T-helper 1 cell treated with Interleukin-12 subunit alpha and Interleukin-12 subunit beta and Interleukin-4 antibody, amounts not matched to agents 30 ng/mL and 1 ng/mL, for 36 hours (primary cell): Measurements from ENCODE around the gene DHRS7. TPM values are rescaled to one million over a fixed set of nuclear protein-coding genes. Genes with fewer than 3 reads are reported as not detected.

Experiments used
- intact Hi-C: fragments of 100-400 bp; cut with micrococcal nuclease; formaldehyde crosslinking; loops from one replicate; pipeline ENCODE4 v1.15.1; 2024
- total RNA-seq: library from RNA; stranded (reverse); gene quantifications from 2 replicates; pipeline ENCODE4 v1.2.3, GENCODE V29; 2022

The DHRS7 gene
- total RNA-seq, 1 donor from 2014 or later: 55.1 TPM

GRCh38 chr14:60153991-60154390, 11.2 kb downstream of the DHRS7 start:
- intact Hi-C loops: loop anchor here (2.0 to 5.0 kb wide), 2 partner anchors 42 to 95 kb away; partner anchors contain the start of gene PPM1A

- intact Hi-C loops: loop anchor here (1.0 to 5.0 kb wide), 5 partner anchors 13 to 97 kb away; partner anchors contain the start of gene PPM1A
Observed at GRCh38 chr14:60151715-60152114, 13.5 kb downstream of the DHRS7 start.

- intact Hi-C loops: no loop called here
Observed at GRCh38 chr14:60134702-60135101, 30.5 kb downstream of the DHRS7 start.

- intact Hi-C loops: no loop called here
Observed at GRCh38 chr14:60133487-60133886, 31.7 kb downstream of the DHRS7 start.

- intact Hi-C loops: no loop called here
Observed at GRCh38 chr14:60125918-60126317, 39.3 kb downstream of the DHRS7 start.

- intact Hi-C loops: no loop called here
Observed at GRCh38 chr14:60116181-60116580, 49.0 kb downstream of the DHRS7 start.

- intact Hi-C loops: loop anchor here (5.0 kb wide), 1 partner anchor 37 kb away; no protein-coding TSS in a partner anchor
Observed at GRCh38 chr14:60114881-60115280, 50.3 kb downstream of the DHRS7 start.

GRCh38 chr14:60111732-60112131, 53.5 kb downstream of the DHRS7 start:
- intact Hi-C loops: loop anchor here (5.0 kb wide), 1 partner anchor 41 kb away; no protein-coding TSS in a partner anchor

GRCh38 chr14:60107477-60107876, 57.7 kb downstream of the DHRS7 start:
- intact Hi-C loops: no loop called here

GRCh38 chr14:60106339-60106738, 58.9 kb downstream of the DHRS7 start:
- intact Hi-C loops: no loop called here

- intact Hi-C loops: no loop called here
Observed at GRCh38 chr14:60102389-60102788, 62.8 kb downstream of the DHRS7 start.

- intact Hi-C loops: no loop called here
Observed at GRCh38 chr14:60101786-60102185, 63.4 kb downstream of the DHRS7 start.

- intact Hi-C loops: loop anchor here (10.0 kb wide), 1 partner anchor 1375 kb away; no protein-coding TSS in a partner anchor
Observed at GRCh38 chr14:60099855-60100254, 65.3 kb downstream of the DHRS7 start.

GRCh38 chr14:60097974-60098373, 67.2 kb downstream of the DHRS7 start:
- intact Hi-C loops: loop anchor here (10.0 kb wide), 1 partner anchor 1377 kb away; no protein-coding TSS in a partner anchor

- intact Hi-C loops: loop anchor here (10.0 kb wide), 1 partner anchor 1379 kb away; no protein-coding TSS in a partner anchor
Observed at GRCh38 chr14:60095781-60096450, 69.3 kb downstream of the DHRS7 start.

GRCh38 chr14:60095231-60095630, 70.0 kb downstream of the DHRS7 start:
- intact Hi-C loops: loop anchor here (10.0 kb wide), 1 partner anchor 1380 kb away; no protein-coding TSS in a partner anchor

GRCh38 chr14:60094306-60094897, 70.8 kb downstream of the DHRS7 start:
- intact Hi-C loops: loop anchor here (5.0 to 10.0 kb wide), 5 partner anchors 658 to 1852 kb away; partner anchors contain the start of genes HIF1A, PSMA3 and SNAPC1

Other genes with a start within 250 kb of the DHRS7 start
- not detected in 2 replicates for gene LRRC9, start 245.3 kb downstream of the DHRS7 start, total RNA-seq
- 37.5 and 45.6 TPM in 2 replicates for gene PCNX4, start 73.5 kb downstream of the DHRS7 start, total RNA-seq
- gene PPM1A, start 83.8 kb upstream of the DHRS7 start, total RNA-seq: 49.4 and 50.6 TPM in 2 replicates